ENCODE measurements around the gene RPP25L. TPM values are rescaled to one million over a fixed set of nuclear protein-coding genes. Genes with fewer than 3 reads are reported as not detected.

RPP25L gene
- total and polyA plus RNA-seq, 10 of the 15 experiments (the other 5 are each of a cell fraction or from before 2014, with no cell fraction given) = 7.7 to 30.2 (median 16.8) TPM

DNA sequence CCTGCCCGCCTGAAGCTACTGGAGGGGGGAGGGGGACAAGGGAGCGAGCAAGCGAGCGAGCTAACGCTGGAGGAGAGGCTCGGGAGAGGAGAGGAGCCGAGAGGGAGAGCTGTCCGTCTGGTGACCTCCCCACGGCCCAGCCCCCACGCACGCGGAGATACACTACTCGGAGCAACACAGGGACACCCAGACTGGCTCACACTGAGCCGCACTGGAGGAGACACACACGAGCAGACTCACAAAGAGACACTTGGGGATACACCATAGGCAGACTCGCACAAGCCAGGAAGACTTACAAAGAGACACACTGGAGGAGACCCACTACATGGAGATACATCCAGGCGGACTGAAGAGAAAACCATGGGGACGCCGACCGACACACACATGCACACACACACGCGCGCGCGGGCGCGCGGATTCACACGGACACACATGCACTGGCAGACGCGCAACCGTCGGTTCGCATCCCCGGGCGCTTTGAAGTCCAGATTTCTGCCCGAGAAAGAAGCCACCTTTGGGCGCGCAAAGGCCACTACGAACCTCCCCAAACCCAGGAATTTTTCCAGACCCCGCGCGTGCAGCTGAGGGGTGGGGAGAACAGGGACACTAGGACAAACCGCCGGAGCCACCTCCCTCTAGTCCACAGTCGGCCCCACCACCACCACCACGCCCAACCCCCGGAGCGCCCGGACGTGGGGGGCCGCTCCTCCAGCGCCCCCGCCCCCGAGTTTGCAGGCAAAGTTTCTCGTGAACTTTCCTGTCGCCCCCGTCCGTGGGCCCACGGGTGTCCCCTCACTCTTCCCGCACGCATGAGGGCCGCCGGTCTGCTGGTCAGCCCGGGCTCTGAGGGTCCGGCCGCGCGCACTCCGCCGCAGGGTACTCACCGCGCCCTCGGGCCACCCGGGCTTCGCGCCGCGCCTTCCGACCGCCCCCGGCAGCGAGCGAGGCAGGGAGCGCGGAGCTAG is 22.9 kb downstream of the RPP25L start:
- Histone ChIP-seq H4K20me1 (ENCODE audit: control insufficient read depth, insufficient read depth) (peaks cover 18% of the 10 kb centered on the region), H3K4me3 (no peak overlapping the region), H3K27ac (ENCODE audit: control insufficient read depth, insufficient read depth) (no peak overlapping the region), H3K4me1 (ENCODE audit: control insufficient read depth, insufficient read depth, low read length) (peaks cover 2% of the 10 kb centered on the region; the same call in 1 of the 2 replicates), H3K9me3 (replicated peaks; ENCODE audit: control insufficient read depth, insufficient read depth, low read length) (no peaks in the 10 kb centered on the region), H3K4me2 (ENCODE audit: control insufficient read depth, insufficient read depth) (no peak overlapping the region), H2AFZ (ENCODE audit: control insufficient read depth, low read depth, low read length) (no peak overlapping the region), H3K36me3 (ENCODE audit: control insufficient read depth in 2 of 2, insufficient read depth in 2 of 2, low read length in 1 of 2) (no peaks in the 10 kb centered on the region), H3K9ac (ENCODE audit: control insufficient read depth, insufficient read depth, low read length) (no peak overlapping the region), H3K27me3 (replicated peaks in 1 of 2; ENCODE audit: control insufficient read depth in 2 of 2, insufficient read depth in 2 of 2, low read length in 1 of 2) (peaks cover 32 to 52% of the 10 kb centered on the region in 2 experiments), H3K79me2 (ENCODE audit: control insufficient read depth, insufficient read depth, low read length) (no peaks in the 10 kb centered on the region)
- intact Hi-C loops (cut with micrococcal nuclease; ENCODE audit: unreplicated experiment) (no loop called here), in situ Hi-C loops (cut with MboI) (no loop called here)
- ChIA-PET SMC1A (ENCODE audit: uncharacterized antibody, unreplicated experiment) (no interaction called here), CTCF (interaction anchor here (1.0 kb wide), 1 partner anchor 183 kb away, joined by 3 read pairs; no protein-coding TSS in a partner anchor), POLR2A (no interaction called here), RAD21 (ENCODE audit: unreplicated experiment) (interaction anchor here (1.2 kb wide), 1 partner anchor 185 kb away, joined by 3 read pairs; no protein-coding TSS in a partner anchor)
- TF ChIP-seq HDAC6 (IDR thresholded peaks at IDR 0.05; ENCODE audit: unreplicated experiment) (peak; percentile 66), NKRF (conservative IDR thresholded peaks at IDR 0.05) (no peak), ZNF274 (IDR thresholded peaks at IDR 0.05; ENCODE audit: insufficient read depth, insufficient read length) (no peak), ESRRA (IDR thresholded peaks at IDR 0.05; ENCODE audit: low read length) (no peak), NRF1 (conservative IDR thresholded peaks at IDR 0.05; ENCODE audit: low read depth, low read length) (no peak), MTA2 (IDR thresholded peaks at IDR 0.05; ENCODE audit: low read depth) (no peak)
- no peak for ATAC-seq
- FAIRE-seq = no peak
- BruUV-seq (replicated peaks) = no TSS peak
- WGBS (ENCODE audit: insufficient coverage, insufficient replicate concordance, low lambda C conversion rate, missing lambda C conversion rate) = 26% methylated on average over 63 of the region's 86 CpGs
- DNase-seq (ENCODE audit: low read depth, low spot score) = no peak

All from GM12878 (cell line).